NT2/D1 (cell line): ENCODE results near the gene KPNB1.

Experiments
- SUZ12 ChIP-seq: IDR thresholded peaks from 2 replicates; pipeline ENCODE4 v1.6.1; 2011; ENCODE audit not compliant: insufficient read length, insufficient read depth; ENCODE audit errors: extremely low read depth
- YY1 ChIP-seq: IDR thresholded peaks from 2 replicates; pipeline ENCODE4 v1.6.1; 2011; ENCODE audit not compliant: insufficient read length, insufficient read depth

- TF ChIP-seq SUZ12 (no peak), YY1 (no peak)
Measured at GRCh38 chr17:47644324-47644723, 5.4 kb upstream of the KPNB1 start.
